Iris pigment epithelial cell (primary cell): ENCODE measurements around the gene MYMK.

Experiments used
- DNase-seq: peaks from one replicate; pipeline ENCODE4 v3.0.0-alpha.2; 2011; ENCODE audit warnings: low read depth

The MYMK gene

DNA sequence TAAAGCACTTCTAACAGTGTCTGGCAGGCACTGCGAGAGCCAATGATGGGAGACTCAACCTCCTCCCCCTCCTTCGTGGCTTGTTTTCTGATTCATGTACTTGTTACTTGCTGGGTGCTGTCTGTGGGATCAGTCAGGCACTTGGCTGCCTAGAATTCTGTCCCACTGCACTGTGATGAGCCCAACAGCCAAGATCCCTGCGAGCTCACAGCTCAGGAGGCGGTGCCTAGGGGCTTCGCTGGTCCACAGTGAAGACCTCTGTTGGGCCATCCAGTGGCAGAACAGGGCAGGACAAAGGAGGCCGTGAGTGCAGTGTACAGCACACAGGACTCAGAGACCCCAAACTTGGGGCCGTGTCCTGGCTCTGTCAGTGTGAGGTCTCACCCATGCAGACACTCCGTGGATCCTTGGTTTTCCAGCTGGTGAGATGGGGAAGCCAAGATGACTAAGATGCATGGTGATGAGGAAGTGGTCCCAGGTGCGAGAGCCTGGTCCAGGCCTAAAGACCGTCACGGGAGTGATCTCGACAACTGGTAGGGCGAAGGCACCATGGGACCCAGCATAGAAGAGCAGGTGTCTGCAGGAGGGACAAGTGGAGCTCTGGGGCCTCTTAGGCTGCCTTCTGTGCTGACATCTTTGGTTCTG is 19.5 kb downstream of the MYMK start:
- DNase-seq: no peak

DNA sequence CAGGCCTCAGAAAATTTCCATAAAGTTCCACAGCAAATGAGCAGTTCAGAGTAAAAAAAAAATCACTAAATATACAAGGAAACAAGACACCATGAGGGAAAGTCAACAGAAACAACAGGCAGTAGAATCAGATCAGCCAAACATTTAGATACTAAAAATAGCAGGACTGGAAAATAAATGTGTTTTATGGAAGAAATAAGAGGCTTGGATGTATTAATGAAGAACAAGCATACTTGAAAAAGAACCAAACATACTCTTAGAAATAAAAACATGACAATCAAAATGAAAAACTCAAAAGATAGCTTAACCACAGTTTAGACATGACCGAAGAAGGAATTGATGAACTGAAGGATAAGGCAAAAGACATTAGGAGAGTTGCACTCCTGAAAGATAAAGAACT is 22.6 kb downstream of the MYMK start:
- no peak for DNase-seq

DNA sequence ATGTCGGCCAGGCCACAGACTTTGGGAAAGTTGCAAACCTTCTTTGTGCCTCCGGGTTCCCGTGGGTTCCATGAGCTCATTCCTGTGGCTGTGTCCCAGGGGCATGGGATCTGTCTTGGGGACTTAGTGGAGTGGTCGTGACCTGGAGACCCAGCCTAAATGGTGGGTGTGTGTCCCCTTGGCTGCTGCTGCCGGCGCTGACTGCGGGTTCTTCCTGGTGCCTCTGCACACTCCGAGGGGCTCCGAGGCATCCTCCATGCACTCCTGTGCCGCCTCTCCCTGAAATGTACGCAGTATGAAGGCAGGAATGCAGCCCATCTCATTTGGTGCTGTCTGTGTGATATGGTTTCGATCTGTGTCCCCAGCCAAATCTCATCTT is 24.9 kb downstream of the MYMK start:
- no peak for DNase-seq

DNA sequence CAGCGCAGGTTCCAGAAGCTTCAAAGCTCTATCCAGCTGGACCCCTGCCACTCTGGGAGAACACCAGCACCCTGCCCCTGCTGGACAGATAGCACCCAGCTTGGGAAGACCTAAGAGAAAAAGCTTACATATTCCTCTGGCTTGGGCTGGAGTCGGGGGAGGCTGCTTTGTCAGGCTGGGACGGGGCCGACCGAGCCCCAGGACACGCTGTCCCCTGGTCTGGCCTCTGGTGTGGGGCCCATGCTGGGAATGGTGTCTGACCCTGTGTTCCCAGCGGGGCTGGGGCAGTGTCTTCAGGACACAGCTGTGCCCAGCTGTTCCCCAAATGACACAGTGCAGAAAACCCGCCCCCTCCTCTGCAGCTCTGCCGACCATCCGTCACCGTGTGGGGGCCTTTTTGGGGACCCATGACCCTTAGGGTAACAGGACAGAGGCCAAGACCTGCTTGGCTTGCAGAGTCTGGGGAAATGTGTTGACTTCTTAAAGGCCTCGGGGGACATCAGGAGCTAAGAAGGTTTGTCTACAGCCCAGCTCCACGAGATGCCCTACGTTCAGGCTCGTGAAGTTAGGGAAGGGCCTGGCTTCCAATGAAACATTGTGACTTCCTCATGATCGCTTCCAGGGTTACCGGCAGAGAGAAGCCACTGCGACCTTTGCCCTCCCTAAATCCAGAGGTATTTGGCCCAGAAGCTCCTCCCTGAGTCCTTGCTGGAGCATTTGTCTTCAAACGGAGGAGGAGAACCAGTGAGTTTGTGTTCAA is 25.4 kb downstream of the MYMK start:
- no peak for DNase-seq

DNA sequence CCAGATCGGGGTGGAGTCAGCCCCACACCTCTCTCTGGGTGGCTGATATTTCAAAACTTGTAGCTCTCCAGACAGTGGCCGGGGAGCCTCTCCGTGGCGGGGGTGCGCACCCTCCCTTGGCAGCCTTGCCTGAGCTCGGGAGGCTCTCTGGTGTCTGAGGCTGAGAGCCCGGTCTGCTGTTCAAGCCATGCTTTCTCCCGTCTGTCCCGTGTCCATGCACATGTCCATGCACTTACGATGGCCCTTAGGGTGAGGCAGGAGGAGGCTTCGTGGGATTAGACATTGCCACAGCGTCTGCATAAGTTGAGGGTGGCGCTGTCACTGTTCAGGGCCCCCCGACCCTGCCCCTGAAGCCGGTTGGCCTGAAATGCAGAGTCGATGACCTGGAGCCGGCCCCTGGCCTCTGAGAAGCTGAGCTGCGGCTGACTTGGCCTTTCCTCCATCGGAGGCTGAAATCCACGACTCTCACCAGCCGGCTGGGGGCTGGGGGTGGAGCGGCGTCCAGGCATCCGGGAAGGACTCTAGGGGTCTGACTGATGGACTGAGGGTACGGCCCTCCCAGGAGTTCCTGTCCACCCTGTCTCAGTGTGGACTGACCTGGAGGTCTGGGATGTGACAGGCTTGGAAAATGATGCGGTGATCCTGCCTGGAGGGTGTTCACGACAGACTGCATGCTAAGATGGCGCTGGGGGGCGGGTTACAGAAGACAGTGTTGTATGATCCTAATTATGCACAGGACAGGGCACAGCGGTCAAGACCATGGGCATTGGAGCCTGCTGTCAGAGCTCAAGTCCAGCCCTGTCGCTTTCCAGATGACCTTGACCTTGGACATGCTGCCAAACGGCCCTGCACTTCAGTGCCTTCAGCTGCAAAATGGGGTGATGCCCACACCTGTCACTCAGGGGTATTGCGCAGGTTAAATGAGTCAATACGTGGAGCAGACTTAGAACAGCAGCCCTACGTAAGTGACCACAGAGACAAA is 27.6 kb downstream of the MYMK start:
- DNase-seq: no peak

- no peak for DNase-seq
These were observed 29.1 kb downstream of the MYMK start for GRCh38 chr9:133495327-133496293.

GRCh38 chr9:133494636-133495326 is 30.0 kb downstream of the MYMK start:
- DNase-seq: no peak

DNA sequence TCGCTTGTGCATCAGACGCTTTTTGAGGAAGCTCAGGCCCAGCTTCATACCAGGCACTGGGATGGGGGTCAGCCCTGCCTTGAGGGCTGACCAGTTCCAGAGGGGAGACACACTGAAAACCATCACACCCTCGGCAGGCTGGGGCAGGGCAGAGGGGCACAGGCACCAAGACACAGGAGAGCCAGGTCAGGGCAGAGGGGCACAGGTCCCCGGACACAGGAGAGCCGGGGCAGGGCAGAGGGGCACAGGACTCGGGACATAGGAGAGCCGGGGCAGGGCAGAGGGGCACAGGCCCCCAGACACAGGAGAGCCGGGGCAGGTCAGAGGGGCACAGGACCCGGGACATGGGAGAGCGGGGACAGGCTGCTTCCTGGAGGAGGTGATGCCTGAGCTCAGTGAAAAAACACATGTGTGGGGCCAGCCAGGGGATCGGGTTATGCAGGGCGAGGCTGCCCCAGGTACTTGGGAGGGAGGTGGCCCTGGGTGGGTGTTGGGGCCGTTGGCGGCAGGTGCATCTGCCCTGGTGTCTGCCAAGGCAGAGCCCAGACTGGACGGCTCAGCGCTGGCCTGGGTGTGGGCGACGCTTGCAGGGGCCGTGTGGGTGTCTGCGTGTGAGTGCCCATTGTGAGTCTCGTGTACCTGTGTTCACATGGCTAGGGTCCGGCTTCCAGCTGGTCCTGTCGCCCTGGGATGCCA is 30.8 kb downstream of the MYMK start:
- DNase-seq: no peak

- DNase-seq: no peak
These were observed 31.3 kb downstream of the MYMK start for GRCh38 chr9:133493428-133493827.

GRCh38 chr9:133492061-133493021 is 32.4 kb downstream of the MYMK start:
- no peak for DNase-seq

DNA sequence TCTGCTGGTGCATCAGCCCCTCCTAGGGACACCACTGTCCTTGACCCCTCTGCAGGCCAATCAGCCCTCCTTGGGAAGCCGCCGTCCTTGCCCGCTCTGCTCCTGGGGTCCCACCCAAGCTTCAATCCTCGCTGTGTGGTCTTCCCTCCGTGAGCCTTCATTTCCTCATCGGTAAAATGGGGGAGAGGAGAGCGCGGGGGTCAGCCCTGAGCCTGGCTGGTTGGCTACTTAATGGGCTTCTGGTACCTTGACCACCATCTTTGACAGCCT is 33.2 kb downstream of the MYMK start:
- no peak for DNase-seq

DNA sequence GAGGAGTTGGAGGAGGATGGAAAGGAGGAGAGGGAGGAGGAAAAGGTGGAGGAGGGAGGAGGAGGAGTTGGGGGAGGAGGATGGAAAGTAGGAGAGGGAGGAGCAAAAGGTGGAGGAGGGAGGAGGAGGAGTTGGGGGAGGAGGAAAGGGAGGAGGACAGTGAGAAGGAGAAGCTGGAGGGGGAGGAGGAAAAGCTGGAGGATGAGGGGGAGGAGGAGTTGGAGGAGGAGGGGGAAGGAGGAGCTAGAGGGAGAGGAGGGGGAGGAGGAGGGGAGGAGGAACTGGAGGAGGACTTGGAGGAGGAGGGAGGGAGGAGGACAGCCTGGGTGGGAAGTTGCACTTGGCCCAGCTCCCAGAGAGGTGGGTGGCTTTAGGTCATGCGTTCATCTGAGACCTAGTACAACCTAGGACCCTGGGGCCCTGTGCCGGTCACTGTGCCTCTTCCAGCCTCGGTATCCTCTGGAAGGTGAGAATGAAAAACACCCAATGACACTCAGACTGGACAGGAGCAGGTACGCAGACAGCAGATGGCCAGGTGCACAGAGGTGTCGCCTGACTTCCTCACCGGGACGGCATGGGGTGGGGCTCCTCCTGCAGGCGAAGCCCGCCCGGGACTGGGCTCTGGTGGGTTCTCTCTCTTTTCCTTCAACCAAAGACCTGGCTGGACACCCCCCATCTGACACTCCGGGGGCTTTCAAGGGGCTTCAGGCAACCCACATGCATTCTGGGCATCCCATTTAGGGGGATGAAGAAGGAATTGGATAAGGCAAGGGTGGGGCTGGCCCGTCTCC is 33.7 kb downstream of the MYMK start:
- no peak for DNase-seq

DNA sequence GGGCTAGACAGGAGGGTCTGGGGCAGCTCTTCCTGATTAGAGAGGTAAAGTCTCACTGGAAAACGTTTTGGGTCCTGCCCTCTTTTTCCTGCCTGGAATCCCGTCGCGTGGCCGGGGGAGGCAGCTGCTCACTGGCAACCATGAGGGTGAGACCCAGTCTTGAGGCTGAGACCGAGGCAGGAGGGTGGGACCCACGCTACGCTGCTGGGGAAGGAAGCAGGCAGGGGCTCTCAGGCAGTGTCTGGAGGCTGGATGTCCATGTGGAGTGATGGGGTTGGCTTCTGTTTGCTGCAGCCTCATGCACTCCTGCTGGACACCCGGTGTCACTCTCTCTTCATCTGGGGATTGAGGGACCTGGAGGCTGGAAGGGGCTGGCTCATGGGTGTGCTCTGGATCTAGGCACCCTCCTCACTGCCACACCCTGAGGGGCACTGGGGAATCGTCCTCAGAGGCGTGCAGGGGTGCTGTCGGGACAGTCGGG is 34.5 kb downstream of the MYMK start:
- DNase-seq: no peak

DNA sequence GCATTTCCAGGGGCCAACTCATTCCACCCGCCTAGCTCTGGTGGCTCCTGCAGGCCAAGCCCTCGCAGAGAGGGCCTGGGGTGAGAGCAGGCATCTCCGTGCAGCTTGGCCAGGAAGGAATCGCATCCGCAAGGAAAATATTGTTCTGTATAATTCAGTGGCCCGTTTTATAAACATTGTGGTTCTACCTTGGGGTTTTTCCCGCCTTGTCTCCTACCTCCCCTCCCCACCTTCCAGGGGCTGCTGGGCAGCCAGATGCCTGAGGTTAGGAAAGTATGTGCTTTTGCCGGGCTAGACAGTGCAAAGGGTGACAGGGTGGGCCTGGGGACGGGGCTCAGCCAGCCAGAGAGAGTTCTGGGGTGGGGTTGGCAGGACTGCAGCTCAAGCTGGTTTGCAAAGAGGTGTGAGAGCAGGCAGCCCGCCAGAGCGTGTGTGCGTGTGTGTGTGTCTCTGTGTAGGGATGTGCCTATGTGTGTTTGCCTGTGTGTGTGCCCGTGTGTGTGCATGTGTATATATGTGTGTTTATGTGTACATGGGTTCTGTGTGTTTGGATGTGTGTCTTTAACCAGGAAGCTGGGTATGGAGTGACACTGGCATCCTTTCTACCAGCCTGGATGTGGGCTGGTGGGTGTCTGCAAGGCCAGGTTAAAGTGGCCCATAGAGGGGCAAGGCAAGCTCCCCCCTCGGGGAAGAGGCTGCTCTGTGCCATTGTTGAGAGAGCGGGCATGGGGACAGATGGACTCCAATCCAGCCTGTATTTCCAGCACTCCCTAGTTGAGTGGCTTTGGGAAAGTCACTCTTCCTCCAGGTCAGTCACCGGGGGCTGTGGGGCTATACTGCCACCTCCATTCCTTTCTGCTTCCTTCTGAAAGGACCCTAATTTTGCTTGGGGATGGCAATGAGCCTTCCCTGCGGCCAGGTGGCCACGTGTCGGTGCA is 35.2 kb downstream of the MYMK start:
- no peak for DNase-seq

DNA sequence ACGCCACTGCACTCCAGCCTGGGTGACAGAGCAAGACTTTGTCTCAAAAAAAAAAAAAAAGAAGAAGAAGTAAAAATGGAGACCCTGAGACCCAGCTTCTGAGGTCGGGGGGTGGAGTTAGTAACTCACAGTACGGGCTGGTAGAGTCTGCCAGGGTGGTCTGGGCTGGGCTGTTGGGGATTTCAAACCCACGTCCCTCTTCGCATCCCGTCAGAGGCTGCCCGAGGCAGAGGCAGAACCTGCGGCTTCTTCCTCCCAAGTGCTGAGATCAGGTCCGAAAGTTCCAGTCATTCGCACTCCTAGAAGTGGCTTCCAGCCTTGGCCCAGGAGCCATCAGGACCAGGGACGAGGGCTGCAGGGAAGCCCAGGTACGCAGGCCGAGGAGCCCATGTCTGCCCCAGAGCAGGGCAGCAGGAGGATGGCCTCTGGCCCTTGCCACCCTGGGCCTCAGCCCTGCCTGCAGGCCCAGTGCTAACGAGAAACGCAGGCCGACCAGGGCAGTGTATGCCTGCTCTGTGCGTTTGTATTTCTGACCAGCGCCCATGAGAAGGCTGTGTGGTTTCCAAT is 36.0 kb downstream of the MYMK start:
- no peak for DNase-seq

DNA sequence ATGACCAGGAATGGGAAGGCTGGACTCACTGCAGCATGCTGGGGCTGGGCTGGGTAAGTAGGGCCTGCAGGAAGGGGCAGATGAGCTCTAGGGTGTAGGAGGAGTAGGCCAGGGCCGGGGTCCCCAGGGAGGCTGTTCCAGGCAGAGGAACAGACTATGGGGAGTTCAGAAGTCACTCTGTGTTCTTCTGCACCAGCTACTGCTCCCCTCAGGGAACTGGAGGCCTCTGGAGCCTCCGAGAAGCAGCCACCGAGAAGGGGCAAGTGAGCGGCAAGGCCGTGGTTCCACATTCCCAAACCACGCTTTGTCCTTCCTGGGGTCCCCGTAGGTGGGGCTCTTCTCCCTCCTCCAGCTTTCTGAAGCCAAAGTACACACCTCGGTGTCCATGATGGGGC is 37.4 kb downstream of the MYMK start:
- no peak for DNase-seq
